ENCODE results near the gene MYH9. TPM values are rescaled to one million over a fixed set of nuclear protein-coding genes. Genes with fewer than 3 reads are reported as not detected.

MYH9 gene
- 110 TPM for polyA plus RNA-seq (2013, experiment 1 of 2)
- 111 TPM for polyA plus RNA-seq (2013, experiment 2 of 2)

DNA sequence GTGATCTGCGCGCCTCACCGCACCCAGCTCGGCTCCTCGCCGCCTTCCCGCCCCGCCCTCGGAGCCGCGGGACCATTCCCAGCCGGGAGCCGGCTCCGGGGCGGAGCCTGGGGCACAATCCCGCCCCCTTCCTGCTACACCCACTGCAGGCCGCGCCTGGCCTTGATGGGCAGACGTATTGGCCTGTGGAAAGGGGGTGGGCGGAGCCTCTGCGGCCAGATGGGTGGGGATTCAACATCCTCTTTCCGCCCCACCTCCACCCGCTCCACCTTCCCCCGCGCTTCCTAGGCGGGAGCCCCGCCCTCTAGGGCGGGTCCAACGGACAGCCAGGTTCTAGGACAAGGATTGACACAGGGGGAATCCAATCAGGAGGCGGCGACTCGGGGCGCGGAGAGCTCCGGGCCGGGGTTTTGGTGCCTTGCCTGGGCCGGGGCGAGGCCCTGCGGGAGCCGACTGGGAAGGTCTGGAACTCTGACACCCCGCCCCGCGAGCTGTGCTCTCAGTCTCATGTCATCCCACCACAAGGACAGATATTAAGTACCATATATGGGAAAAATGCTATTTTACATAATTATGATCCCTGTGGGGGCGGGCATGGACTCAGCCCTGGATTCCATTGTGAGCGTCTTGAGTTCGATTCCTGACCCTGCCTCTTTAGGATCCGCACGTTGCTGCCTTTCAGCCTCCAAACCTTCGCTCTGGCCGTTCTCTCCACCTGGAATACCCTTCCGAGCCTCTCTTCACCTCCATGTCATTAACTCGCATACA is at the start of gene MYH9:
MYH9 (minus strand) TSS at position 9 of the 768 bp plus-strand sequence. CDS start 38,731 bp downstream, outside the sequence.
- peaks cover 2% of the 10 kb centered on the region for H3K79me1 ChIP-seq (ENCODE audit: low read length)
- peak within 1 kb of the TSS; percentile 97 for H3K23ac ChIP-seq (ENCODE audit: low read length)
- WGBS (ENCODE audit: extremely low coverage, insufficient coverage, low lambda C conversion rate): no CpG with 5 or more reads among the region's 52 CpGs
- H3K27ac ChIP-seq (ENCODE audit: low read depth, low read length): peak within 1 kb of the TSS; percentile 94
- H3K4me1 ChIP-seq (ENCODE audit: control insufficient read depth, low read depth, low read length): peaks cover 6% of the 10 kb centered on the region
- H3K4ac ChIP-seq (ENCODE audit: low read depth, low read length): peak within 1 kb of the TSS; percentile 90
- H2BK120ac ChIP-seq (ENCODE audit: low read depth, low read length): no peak within 1 kb of the TSS
- H3K56ac ChIP-seq (ENCODE audit: low read length): peak within 1 kb of the TSS; percentile 96
- H3K9ac ChIP-seq (ENCODE audit: low read length): peak within 1 kb of the TSS; percentile 97
- H3K79me2 ChIP-seq (ENCODE audit: control insufficient read depth, insufficient read depth, low read length): peaks cover 44% of the 10 kb centered on the region
- no peak within 1 kb of the TSS for H4K5ac ChIP-seq (ENCODE audit: low read length)
- peak within 1 kb of the TSS; percentile 95 for H3K18ac ChIP-seq (ENCODE audit: low read length)
- DNase-seq: peak; percentile 100
- no peak within 1 kb of the TSS for H4K8ac ChIP-seq (ENCODE audit: low read depth, low read length)
- H3K4me3 ChIP-seq (ENCODE audit: low read length): peak within 1 kb of the TSS; percentile 93
- H3K36me3 ChIP-seq (ENCODE audit: control insufficient read depth, insufficient read depth, low read length): no peaks in the 10 kb centered on the region
- no peak within 1 kb of the TSS for H2BK15ac ChIP-seq (replicated peaks; ENCODE audit: low read depth)
- H2AK5ac ChIP-seq (ENCODE audit: low read length): no peak within 1 kb of the TSS
- H3K27me3 ChIP-seq (ENCODE audit: insufficient read depth, low read length, poor library complexity): no peaks in the 10 kb centered on the region
- H3K4me2 ChIP-seq (ENCODE audit: low read length): peak within 1 kb of the TSS; percentile 78
- H2BK5ac ChIP-seq (ENCODE audit: low read length): peak within 1 kb of the TSS; percentile 30

- Histone ChIP-seq H3K79me1 (ENCODE audit: low read length) (no peaks in the 10 kb centered on the region), H2BK120ac (ENCODE audit: low read depth, low read length) (no peak overlapping the region), H3K4me2 (ENCODE audit: low read length) (no peak overlapping the region), H3K79me2 (ENCODE audit: control insufficient read depth, insufficient read depth, low read length) (no peaks in the 10 kb centered on the region), H3K4me3 (ENCODE audit: low read length) (no peak overlapping the region), H4K8ac (ENCODE audit: low read depth, low read length) (no peak overlapping the region), H3K18ac (ENCODE audit: low read length) (no peak overlapping the region), H2BK15ac (replicated peaks; ENCODE audit: low read depth) (no peak overlapping the region), H2AK5ac (ENCODE audit: low read length) (peak overlapping the region; percentile 5), H3K9ac (ENCODE audit: low read length) (no peak overlapping the region), H3K23ac (ENCODE audit: low read length) (no peak overlapping the region), H2BK5ac (ENCODE audit: low read length) (no peak overlapping the region), H3K27ac (ENCODE audit: low read depth, low read length) (peak overlapping the region; percentile 39), H3K56ac (ENCODE audit: low read length) (peak overlapping the region; percentile 88), H3K4me1 (ENCODE audit: control insufficient read depth, low read depth, low read length) (peaks cover 14% of the 10 kb centered on the region), H3K27me3 (ENCODE audit: insufficient read depth, low read length, poor library complexity) (no peaks in the 10 kb centered on the region), H3K36me3 (ENCODE audit: control insufficient read depth, insufficient read depth, low read length) (no peaks in the 10 kb centered on the region), H3K4ac (ENCODE audit: low read depth, low read length) (peak overlapping the region; percentile 38), H4K5ac (ENCODE audit: low read length) (no peak overlapping the region)
- DNase-seq: peak; percentile 88
- WGBS (ENCODE audit: extremely low coverage, insufficient coverage, low lambda C conversion rate): no CpG with 5 or more reads among the region's 16 CpGs
Measured at GRCh38 chr22:36435516-36436415, 48.0 kb upstream of the MYH9 start.

DNA sequence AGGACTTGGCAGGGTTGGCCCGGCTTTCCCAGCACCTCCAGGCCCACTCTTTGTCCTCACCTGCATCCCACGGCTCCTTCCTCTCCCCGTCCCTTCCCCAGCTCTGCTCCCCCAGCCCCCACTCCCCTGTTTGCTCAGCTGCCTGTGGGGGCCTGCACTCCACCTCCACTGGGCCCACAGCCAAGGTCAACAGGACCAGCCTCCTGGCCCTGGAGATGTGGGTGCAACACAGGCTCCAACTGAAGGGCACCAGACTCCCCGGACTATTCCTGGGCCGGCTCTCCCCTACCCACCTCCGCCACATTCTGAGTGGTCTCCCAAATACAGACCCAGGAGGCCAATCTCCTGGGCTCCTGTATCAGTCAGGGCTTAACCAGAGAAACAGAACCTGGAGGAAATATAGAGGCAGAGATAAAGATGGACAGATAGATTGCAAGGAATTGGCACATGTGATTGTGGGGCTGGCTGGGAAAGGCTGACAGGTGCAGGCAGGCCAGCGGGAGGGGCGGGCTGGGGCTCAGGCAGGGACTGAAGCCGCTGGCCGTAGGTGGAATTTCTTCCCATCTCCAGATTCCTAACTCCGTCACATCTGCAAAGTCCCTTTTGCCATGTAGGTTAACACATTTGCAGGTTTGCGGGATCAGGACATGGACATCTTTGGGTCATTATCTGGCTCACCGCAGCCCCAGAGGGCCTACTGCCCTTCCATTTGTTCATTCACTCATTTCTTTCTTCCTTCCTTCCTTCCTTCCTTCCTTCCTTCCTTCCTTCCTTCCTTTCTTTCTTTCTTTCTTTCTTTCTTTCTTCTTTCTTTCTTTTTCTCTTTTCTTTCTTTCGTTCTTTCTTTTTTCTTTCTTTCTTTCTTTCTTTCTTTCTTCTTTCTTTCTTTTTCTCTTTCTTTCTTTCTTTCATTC is 45.8 kb upstream of the MYH9 start:
- no peak overlapping the region for H4K5ac ChIP-seq (ENCODE audit: low read length)
- DNase-seq: no peak
- no peaks in the 10 kb centered on the region for H3K79me1 ChIP-seq (ENCODE audit: low read length)
- peak overlapping the region; percentile 17 for H3K56ac ChIP-seq (ENCODE audit: low read length)
- H2BK15ac ChIP-seq (replicated peaks; ENCODE audit: low read depth): no peak overlapping the region
- H3K27me3 ChIP-seq (ENCODE audit: insufficient read depth, low read length, poor library complexity): no peaks in the 10 kb centered on the region
- H3K4me3 ChIP-seq (ENCODE audit: low read length): no peak overlapping the region
- H3K4me1 ChIP-seq (ENCODE audit: control insufficient read depth, low read depth, low read length): peaks cover 14% of the 10 kb centered on the region
- no peaks in the 10 kb centered on the region for H3K79me2 ChIP-seq (ENCODE audit: control insufficient read depth, insufficient read depth, low read length)
- no peak overlapping the region for H3K9ac ChIP-seq (ENCODE audit: low read length)
- H3K18ac ChIP-seq (ENCODE audit: low read length): no peak overlapping the region
- no CpG with 5 or more reads among the region's 14 CpGs for WGBS (ENCODE audit: extremely low coverage, insufficient coverage, low lambda C conversion rate)
- no peak overlapping the region for H3K4me2 ChIP-seq (ENCODE audit: low read length)
- peak overlapping the region; percentile 2 for H2BK120ac ChIP-seq (ENCODE audit: low read depth, low read length)
- peak overlapping the region; percentile 31 for H2BK5ac ChIP-seq (ENCODE audit: low read length)
- peak overlapping the region; percentile 54 for H3K27ac ChIP-seq (ENCODE audit: low read depth, low read length)
- H2AK5ac ChIP-seq (ENCODE audit: low read length): peak overlapping the region; percentile 22
- H4K8ac ChIP-seq (ENCODE audit: low read depth, low read length): no peak overlapping the region
- H3K36me3 ChIP-seq (ENCODE audit: control insufficient read depth, insufficient read depth, low read length): no peaks in the 10 kb centered on the region
- H3K4ac ChIP-seq (ENCODE audit: low read depth, low read length): peak overlapping the region; percentile 1
- no peak overlapping the region for H3K23ac ChIP-seq (ENCODE audit: low read length)

GRCh38 chr22:36432592-36433317 is 45.0 kb upstream of the MYH9 start:
- H3K4ac ChIP-seq (ENCODE audit: low read depth, low read length): peak overlapping the region; percentile 49
- peaks cover 14% of the 10 kb centered on the region for H3K4me1 ChIP-seq (ENCODE audit: control insufficient read depth, low read depth, low read length)
- no peaks in the 10 kb centered on the region for H3K36me3 ChIP-seq (ENCODE audit: control insufficient read depth, insufficient read depth, low read length)
- H2BK5ac ChIP-seq (ENCODE audit: low read length): peak overlapping the region; percentile 31
- H4K5ac ChIP-seq (ENCODE audit: low read length): no peak overlapping the region
- no peaks in the 10 kb centered on the region for H3K79me1 ChIP-seq (ENCODE audit: low read length)
- peak; percentile 76 for DNase-seq
- H3K23ac ChIP-seq (ENCODE audit: low read length): no peak overlapping the region
- H3K27ac ChIP-seq (ENCODE audit: low read depth, low read length): peak overlapping the region; percentile 54
- H3K18ac ChIP-seq (ENCODE audit: low read length): peak overlapping the region; percentile 34
- peak overlapping the region; percentile 10 for H3K9ac ChIP-seq (ENCODE audit: low read length)
- no peaks in the 10 kb centered on the region for H3K27me3 ChIP-seq (ENCODE audit: insufficient read depth, low read length, poor library complexity)
- no peak overlapping the region for H2BK120ac ChIP-seq (ENCODE audit: low read depth, low read length)
- no peak overlapping the region for H3K4me2 ChIP-seq (ENCODE audit: low read length)
- H4K8ac ChIP-seq (ENCODE audit: low read depth, low read length): no peak overlapping the region
- H3K56ac ChIP-seq (ENCODE audit: low read length): peak overlapping the region; percentile 17
- H2AK5ac ChIP-seq (ENCODE audit: low read length): peak overlapping the region; percentile 22
- H2BK15ac ChIP-seq (replicated peaks; ENCODE audit: low read depth): no peak overlapping the region
- no CpG with 5 or more reads among the region's 15 CpGs for WGBS (ENCODE audit: extremely low coverage, insufficient coverage, low lambda C conversion rate)
- H3K4me3 ChIP-seq (ENCODE audit: low read length): no peak overlapping the region
- H3K79me2 ChIP-seq (ENCODE audit: control insufficient read depth, insufficient read depth, low read length): no peaks in the 10 kb centered on the region

- Histone ChIP-seq H4K8ac (ENCODE audit: low read depth, low read length) (no peak overlapping the region), H3K23ac (ENCODE audit: low read length) (no peak overlapping the region), H3K27me3 (ENCODE audit: insufficient read depth, low read length, poor library complexity) (no peaks in the 10 kb centered on the region), H2BK120ac (ENCODE audit: low read depth, low read length) (no peak overlapping the region), H2BK5ac (ENCODE audit: low read length) (no peak overlapping the region), H4K5ac (ENCODE audit: low read length) (no peak overlapping the region), H3K56ac (ENCODE audit: low read length) (peak overlapping the region; percentile 17), H3K27ac (ENCODE audit: low read depth, low read length) (peak overlapping the region; percentile 54), H3K79me1 (ENCODE audit: low read length) (no peaks in the 10 kb centered on the region), H3K4ac (ENCODE audit: low read depth, low read length) (peak overlapping the region; percentile 49), H3K18ac (ENCODE audit: low read length) (peak overlapping the region; percentile 34), H3K4me2 (ENCODE audit: low read length) (no peak overlapping the region), H3K4me3 (ENCODE audit: low read length) (no peak overlapping the region), H3K4me1 (ENCODE audit: control insufficient read depth, low read depth, low read length) (peaks cover 14% of the 10 kb centered on the region), H2BK15ac (replicated peaks; ENCODE audit: low read depth) (no peak overlapping the region), H3K79me2 (ENCODE audit: control insufficient read depth, insufficient read depth, low read length) (no peaks in the 10 kb centered on the region), H3K36me3 (ENCODE audit: control insufficient read depth, insufficient read depth, low read length) (no peaks in the 10 kb centered on the region), H2AK5ac (ENCODE audit: low read length) (peak overlapping the region; percentile 69), H3K9ac (ENCODE audit: low read length) (peak overlapping the region; percentile 10)
- no CpG with 5 or more reads among the region's 9 CpGs for WGBS (ENCODE audit: extremely low coverage, insufficient coverage, low lambda C conversion rate)
- DNase-seq: no peak
Measured at GRCh38 chr22:36431977-36432376, 44.2 kb upstream of the MYH9 start.
